ENCODE measurements around the gene HMGN4.

The HMGN4 gene

DNA sequence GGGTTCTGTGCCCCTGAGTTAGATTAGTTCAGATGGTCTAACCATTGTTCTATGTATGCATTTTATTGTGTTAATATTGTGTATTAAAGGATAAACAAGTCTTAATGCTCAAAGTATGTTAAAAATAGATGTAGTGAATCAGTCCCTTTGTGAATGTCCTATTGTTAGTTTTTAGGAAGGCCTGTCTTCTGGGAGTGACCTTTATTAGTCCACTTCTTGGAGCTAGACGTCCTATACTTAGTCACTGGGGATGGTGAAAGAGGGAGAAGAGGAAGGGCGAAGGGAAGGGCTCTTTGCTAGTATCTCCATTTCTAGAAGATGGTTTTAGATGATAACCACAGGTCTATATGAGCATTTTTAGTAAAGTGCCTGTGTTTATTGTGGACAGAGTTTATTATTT, 12.3 kb upstream of the HMGN4 start:
- no peak for DNase-seq
- TF ChIP-seq, protein P1, sequence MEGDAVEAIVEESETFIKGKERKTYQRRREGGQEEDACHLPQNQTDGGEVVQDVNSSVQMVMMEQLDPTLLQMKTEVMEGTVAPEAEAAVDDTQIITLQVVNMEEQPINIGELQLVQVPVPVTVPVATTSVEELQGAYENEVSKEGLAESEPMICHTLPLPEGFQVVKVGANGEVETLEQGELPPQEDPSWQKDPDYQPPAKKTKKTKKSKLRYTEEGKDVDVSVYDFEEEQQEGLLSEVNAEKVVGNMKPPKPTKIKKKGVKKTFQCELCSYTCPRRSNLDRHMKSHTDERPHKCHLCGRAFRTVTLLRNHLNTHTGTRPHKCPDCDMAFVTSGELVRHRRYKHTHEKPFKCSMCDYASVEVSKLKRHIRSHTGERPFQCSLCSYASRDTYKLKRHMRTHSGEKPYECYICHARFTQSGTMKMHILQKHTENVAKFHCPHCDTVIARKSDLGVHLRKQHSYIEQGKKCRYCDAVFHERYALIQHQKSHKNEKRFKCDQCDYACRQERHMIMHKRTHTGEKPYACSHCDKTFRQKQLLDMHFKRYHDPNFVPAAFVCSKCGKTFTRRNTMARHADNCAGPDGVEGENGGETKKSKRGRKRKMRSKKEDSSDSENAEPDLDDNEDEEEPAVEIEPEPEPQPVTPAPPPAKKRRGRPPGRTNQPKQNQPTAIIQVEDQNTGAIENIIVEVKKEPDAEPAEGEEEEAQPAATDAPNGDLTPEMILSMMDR (IDR thresholded peaks at IDR 0.05; ENCODE audit: low read depth, low read length, missing control alignments), result no peak
- Histone ChIP-seq H3K36me3 (replicated peaks) (no peaks in the 10 kb centered on the region), H3K27me3 (replicated peaks) (no peaks in the 10 kb centered on the region), H3K4me3 (ENCODE audit: low read depth, low read length) (no peak overlapping the region), H3K27ac (no peak overlapping the region)
- in situ Hi-C loops (cut with HindIII; ENCODE audit: low pct_ligation_motif_present, low sequenced_read_pairs), result no loop called here

DNA sequence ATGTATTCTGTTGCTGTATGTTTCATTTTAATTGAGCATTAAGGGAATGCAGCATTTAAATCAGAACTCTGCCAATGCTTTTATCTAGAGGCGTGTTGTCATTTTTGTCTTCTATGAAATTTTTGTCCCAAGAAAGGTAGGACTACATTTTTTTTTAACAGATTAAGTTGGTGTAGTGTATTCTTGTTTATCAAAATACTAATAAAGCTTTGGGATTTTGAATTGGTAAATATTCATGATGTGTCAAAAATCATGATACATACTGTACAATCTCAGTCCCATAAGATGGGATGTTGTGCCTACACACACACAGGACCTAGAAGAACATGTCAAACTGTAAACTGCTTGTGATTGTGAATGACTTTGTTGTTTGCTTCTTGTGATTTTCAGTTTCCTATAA, 11.2 kb upstream of the HMGN4 start:
- Histone ChIP-seq H3K4me3 (ENCODE audit: low read depth, low read length) (no peak overlapping the region), H3K27me3 (replicated peaks) (no peaks in the 10 kb centered on the region), H3K36me3 (replicated peaks) (no peaks in the 10 kb centered on the region), H3K27ac (no peak overlapping the region)
- in situ Hi-C loops (cut with HindIII; ENCODE audit: low pct_ligation_motif_present, low sequenced_read_pairs), result no loop called here
- TF ChIP-seq, protein P1 (IDR thresholded peaks at IDR 0.05; ENCODE audit: low read depth, low read length, missing control alignments), result no peak
- no peak for DNase-seq

DNA sequence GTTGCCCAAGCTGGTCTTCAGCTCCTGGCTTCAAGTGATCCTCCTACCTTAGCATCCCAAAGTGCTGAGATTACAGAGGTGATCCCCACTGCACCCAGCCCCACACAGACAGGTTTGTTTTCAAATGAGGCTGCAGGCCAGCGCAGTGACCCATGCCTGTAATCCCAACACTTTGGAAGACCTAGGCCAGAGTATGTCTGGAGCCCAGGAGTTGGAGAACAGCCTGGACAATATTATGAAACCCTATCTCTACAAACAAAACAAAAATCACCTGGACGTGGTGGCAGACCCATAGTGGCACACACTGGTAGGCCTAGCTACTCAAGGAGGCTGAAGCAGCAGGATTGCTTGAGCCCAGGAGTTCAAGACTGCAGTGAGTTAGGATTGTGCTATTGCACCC, 8.0 kb upstream of the HMGN4 start:
- Histone ChIP-seq H3K4me3 (ENCODE audit: low read depth, low read length) (no peak overlapping the region), H3K27me3 (replicated peaks) (no peaks in the 10 kb centered on the region), H3K27ac (no peak overlapping the region), H3K36me3 (replicated peaks) (no peaks in the 10 kb centered on the region)
- TF ChIP-seq, protein P1 (IDR thresholded peaks at IDR 0.05; ENCODE audit: low read depth, low read length, missing control alignments), result no peak
- no peak for DNase-seq
- in situ Hi-C loops (cut with HindIII; ENCODE audit: low pct_ligation_motif_present, low sequenced_read_pairs), result no loop called here

DNA sequence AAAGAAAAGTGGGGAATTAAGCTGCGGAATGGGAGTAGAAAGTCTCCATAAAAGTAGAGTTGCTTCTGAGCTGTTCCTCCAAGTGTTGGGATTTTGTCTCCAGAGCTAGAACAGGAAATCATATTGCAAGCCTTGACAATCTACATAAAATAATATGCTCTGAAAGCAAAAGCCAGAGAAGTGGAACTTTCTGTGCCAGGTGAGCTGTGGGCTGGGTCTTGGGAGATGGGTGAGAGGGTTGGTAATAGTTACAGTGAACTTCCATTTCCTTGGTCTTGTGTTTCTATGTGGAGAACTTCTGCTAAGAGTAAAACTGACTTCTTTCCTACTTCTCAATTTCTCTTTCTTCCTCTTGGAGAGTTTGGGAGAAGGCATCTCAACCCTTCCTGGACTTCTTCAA, 6.3 kb upstream of the HMGN4 start:
- Histone ChIP-seq H3K27ac (no peak overlapping the region), H3K36me3 (replicated peaks) (no peaks in the 10 kb centered on the region), H3K27me3 (replicated peaks) (no peaks in the 10 kb centered on the region), H3K4me3 (ENCODE audit: low read depth, low read length) (no peak overlapping the region)
- no peak for DNase-seq
- TF ChIP-seq, protein P1 (IDR thresholded peaks at IDR 0.05; ENCODE audit: low read depth, low read length, missing control alignments), result no peak
- in situ Hi-C loops (cut with HindIII; ENCODE audit: low pct_ligation_motif_present, low sequenced_read_pairs), result no loop called here

DNA sequence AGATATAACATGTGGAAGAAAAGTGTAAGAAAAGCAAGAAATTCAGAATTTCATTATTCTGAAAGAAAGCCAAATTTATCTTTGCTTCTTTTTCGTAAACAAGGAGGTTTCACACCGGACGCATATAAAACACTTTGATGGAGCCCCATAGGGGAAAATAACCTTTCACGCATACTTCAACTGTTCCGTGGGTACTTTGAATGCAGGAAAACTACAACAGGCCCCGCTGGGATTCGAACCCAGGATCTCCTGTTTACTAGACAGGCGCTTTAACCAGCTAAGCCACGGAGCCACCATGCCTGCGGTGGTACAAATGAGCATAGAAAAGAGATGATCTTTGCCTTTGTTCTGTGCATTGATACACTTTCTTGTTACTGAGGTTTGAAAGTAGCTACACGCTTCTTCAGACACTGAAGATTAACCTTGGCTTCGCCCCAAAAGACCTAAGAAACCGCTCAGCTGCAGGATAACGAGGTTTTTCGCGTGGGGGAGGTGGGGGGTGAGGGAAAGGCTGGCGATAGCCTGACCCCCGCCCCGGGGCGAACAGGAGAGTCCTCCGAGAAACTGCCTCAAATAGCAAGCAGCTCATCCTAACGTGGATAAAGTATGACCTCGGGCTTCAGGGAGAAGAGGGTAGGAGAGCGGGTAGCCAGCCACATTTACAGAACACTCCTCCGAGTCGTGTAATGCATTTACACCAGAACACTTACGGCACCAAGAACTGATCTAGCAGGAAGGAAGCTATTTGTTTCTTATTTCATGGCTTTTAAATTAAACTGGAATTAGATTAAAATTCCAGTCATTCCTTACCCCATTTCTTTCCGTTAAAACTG, 5.3 kb upstream of the HMGN4 start:
- Histone ChIP-seq H3K36me3 (replicated peaks) (no peaks in the 10 kb centered on the region), H3K4me3 (ENCODE audit: low read depth, low read length) (peak overlapping the region; percentile 81), H3K27ac (peak overlapping the region; percentile 20), H3K27me3 (replicated peaks) (no peaks in the 10 kb centered on the region)
- in situ Hi-C loops (cut with HindIII; ENCODE audit: low pct_ligation_motif_present, low sequenced_read_pairs), result no loop called here
- DNase-seq, result peak; percentile 96
- TF ChIP-seq, protein P1 (IDR thresholded peaks at IDR 0.05; ENCODE audit: low read depth, low read length, missing control alignments), result no peak

DNA sequence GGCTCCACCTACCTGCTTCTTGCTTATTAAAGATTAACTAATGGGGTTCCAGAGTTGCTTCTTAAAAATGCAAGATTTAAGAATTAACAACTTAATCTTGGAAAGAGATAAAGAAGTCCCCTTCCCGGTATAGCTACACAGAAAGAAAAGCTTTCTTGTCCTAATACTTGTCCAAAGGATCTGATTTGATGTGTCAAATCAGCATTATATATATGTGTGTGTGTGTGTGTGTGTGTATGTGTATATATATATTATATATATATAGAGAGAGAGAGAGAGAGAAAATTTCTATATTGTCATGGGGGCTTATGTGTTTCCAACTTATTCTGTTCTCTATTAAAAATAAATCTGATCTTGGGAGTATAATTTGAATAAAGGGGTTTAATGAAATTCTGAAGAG, 4.6 kb upstream of the HMGN4 start:
- in situ Hi-C loops (cut with HindIII; ENCODE audit: low pct_ligation_motif_present, low sequenced_read_pairs), result no loop called here
- no peaks in the 10 kb centered on the region for H3K36me3 ChIP-seq (replicated peaks)
- H3K27ac ChIP-seq, result peak overlapping the region; percentile 20
- H3K4me3 ChIP-seq (ENCODE audit: low read depth, low read length), result peak overlapping the region; percentile 81
- no peaks in the 10 kb centered on the region for H3K27me3 ChIP-seq (replicated peaks)
- TF ChIP-seq, protein P1 (IDR thresholded peaks at IDR 0.05; ENCODE audit: low read depth, low read length, missing control alignments), result no peak
- no peak for DNase-seq

All from brain microvascular endothelial cell (primary cell).